GM19025 (cell line): ENCODE results near the gene MAPT.

Source experiments
- ATAC-seq: cut with Tn5 transposase; IDR thresholded peaks from one replicate; pipeline ENCODE4 v1.9.1; 2021; ENCODE audit warnings: mild to moderate bottlenecking, low read depth, moderate library complexity; ENCODE audit not compliant: unreplicated experiment

MAPT gene

DNA sequence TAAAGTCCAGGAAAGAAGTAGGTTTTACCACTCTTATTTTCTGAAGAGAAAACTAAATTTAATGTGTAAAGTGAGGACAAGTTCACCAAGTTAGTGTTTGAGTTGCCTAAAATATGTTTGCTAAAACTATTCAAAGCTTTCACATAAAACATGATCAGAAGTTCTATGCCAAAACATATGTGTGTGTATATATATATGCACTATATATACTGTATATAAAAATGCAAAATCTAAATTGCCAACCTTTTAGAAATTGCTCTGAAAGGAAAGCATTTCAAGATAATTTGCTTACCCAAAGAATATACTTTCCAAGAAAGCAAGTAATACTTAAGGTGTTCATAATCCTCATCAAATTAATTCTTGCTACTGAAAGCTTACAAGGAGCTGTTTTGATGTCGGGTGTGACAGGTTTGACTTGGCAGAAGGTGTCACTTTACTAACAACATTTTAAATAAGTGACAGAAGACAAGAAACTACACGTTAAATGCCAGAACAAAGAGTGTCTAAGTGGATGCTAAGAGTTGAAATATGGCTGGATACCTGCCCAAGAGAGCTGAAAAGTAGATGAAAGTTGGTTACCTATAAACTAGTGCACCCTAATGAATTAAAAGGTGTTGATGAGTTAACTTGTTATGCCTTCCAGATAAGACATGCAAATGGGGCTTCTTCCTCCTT, 72.4 kb downstream of the MAPT start:
- no peak for ATAC-seq

DNA sequence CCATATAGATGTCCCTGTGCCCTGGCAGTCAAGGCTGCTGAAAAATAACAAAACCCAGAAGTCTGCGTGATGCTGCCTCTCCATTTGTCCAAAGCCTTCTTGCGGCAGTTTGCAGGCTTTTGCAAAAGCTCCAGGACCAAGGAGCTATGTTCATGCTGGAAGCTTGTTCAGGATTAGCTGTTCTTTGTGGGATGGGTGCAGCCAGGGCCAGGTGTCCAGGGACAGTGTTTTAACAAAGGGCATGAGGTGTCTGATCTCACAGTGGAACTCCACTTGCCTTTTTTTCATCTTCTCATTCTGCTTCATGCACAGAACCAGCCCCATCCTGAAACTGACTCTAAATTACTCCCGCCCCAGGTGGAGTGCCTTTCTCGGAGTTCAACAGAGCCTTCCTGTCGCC, 73.0 kb downstream of the MAPT start:
- ATAC-seq, result no peak

DNA sequence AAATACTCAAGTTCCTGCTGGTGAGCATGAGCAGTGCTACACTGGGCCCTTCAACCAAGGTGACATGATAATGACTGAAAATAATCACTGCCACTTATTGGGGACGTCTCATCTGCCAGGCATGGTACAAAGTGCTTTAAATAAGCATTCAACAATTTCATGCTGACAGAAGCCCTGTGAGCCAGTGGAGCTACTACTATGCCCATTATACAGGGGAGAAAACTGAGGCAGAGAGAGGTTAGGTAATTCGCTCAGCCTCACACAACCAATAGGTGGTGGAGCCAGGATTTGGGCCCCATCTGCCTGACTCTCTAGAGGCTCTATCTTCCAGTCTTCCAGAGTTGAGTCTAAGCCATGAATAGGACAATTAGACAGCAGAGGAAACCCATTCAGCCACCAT, 74.4 kb downstream of the MAPT start:
- no peak for ATAC-seq

DNA sequence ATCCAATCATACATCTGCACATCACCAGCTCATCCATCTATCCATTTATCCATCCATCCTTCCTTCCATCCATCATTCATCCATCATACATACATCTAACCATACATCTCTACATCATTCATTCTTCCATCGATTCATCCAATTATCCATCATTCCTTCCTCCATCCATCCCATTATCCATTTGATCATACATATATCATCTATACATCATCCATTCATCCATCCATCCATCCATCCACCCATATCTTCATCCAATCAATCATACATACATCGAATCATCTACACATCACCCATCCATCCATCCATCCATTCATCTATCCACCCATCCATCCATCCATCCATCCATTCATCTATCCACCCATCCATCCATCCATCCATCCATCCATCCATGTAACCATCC, 75.4 kb downstream of the MAPT start:
- no peak for ATAC-seq

DNA sequence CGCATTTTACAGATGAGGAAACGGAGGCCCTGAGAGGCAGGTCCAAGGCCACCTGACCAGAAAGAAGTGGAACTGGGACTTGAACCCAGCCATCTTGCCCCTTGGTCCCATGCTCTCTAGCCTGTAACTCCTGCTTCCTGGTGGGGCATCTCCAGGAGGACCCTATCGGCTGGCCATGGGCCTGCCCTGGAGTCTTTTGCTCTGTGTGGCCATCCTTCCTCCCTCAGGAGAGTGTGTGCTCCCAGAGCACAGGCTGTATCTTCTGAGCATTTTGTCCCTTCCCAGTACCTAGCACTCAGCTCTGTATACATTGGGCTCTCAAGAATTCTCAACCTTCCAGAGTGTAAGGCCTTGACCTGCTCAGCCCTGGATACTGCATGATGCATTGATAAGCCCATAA, 76.3 kb downstream of the MAPT start:
- ATAC-seq, result no peak

DNA sequence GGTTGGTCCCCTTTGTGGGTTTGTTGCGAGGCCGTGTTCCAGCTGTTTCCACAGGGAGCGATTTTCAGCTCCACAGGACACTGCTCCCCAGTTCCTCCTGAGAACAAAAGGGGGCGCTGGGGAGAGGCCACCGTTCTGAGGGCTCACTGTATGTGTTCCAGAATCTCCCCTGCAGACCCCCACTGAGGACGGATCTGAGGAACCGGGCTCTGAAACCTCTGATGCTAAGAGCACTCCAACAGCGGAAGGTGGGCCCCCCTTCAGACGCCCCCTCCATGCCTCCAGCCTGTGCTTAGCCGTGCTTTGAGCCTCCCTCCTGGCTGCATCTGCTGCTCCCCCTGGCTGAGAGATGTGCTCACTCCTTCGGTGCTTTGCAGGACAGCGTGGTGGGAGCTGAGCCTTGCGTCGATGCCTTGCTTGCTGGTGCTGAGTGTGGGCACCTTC, 77.4 kb downstream of the MAPT start:
- ATAC-seq, result no peak

DNA sequence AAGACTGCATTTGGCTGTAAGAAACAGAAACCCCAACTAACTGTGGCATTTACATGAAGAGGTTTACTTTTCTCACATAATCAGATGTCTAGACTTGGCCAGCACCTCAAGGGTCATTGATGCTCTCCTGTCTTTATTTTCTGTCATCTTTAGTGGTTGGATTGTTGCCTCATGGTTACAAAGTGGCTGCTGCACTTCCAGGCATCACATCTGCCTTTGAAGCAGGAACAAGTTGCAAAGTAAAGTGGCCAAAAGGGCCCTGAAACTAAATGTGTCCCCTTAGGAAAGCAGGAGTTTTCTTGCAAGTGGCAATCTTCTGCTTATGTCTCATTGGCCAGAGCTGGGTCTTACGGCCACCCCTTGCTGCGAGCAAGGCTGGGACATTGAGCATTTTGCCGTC, 78.2 kb downstream of the MAPT start:
- ATAC-seq, result no peak

DNA sequence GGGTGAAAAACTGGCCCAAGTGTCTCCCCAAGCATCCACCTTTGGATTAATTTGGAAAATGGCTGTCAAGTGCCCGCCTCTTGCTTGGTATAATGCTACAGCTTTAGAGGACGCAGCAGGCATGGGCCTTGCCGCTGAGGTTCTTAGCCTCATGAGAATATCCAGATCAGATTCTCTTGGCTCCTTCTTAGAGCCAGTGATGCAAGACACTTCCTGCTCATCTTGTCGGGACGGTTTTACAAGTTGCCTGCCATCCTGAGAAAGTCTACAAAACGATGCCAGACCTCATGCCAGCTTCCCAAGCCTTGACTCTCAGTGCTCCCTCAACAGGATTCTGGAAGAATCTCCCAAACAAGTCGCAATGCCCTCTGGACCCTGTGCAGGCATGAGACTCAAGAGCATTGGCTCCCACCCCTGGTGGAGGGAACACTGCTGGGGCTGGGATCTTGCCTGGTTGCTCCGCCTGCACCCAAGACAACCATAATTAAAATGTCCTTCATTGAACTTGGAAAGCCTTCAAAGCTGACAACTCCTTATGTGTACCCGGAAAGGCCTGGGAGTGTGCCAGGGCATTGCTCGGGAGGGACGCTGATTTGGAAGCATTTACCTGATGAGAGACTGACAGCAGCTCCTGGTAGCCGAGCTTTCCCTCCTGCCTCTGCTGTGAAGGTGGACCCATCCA, 78.9 kb downstream of the MAPT start:
- ATAC-seq, result no peak

DNA sequence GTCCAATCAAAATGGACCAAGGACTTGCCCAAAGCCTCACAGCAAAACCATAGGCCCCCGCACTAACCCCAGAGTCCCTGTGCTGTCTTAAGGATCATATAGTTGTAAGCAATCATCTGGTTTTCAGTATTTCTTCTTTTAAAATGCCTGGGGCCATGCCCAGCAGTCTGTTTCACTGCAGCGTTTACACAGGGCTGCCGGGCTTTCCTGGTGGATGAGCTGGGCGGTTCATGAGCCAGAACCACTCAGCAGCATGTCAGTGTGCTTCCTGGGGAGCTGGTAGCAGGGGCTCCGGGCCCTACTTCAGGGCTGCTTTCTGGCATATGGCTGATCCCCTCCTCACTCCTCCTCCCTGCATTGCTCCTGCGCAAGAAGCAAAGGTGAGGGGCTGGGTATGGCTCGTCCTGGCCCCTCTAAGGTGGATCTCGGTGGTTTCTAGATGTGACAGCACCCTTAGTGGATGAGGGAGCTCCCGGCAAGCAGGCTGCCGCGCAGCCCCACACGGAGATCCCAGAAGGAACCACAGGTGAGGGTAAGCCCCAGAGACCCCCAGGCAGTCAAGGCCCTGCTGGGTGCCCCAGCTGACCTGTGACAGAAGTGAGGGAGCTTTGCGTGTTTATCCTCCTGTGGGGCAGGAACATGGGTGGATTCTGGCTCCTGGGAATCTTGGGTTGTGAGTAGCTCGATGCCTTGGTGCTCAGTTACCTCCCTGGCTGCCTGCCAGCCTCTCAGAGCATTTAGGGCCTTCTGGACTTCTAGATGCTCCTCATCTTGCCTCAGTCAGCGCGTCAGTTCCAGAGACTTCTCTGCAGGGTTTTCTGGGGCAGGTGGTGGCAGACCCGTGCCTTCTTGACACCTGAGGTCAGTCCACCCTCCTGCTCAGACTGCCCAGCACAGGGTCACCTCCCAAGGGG, 79.8 kb downstream of the MAPT start:
- ATAC-seq, result no peak

DNA sequence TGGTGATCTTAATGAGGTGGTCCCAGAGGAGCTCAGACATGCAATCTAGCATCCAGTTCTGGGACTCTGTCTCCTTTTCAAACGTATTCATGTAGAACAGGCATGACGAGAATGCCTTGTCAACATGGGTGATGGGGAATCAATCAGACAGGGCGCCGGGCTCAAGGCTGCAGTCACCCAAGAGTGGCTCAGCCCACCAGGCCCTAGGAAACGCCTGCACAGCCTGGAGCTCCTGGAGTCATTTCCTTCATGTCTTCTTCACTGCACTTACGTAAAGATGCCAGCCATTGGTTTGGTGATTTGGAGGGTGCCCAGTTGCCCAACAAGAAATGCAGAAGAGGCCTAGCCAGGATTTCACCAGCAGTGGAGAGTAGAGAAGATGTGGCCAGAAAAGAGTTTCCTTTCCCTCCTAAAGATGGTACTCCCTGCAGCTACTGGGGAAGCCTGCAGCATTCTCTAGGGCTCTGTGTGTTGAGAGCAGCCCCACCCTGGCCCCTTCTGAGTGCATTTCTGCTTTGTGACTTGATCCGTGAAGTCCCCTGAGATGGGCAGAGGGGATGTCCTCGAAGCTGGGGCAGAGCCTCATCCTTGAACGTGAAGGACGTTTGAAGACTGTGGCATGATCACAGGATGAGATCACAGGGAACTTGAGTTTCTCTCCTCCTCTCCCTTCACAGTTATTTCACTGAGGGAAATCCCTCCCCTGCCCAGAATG, 80.7 kb downstream of the MAPT start:
- ATAC-seq, result no peak

DNA sequence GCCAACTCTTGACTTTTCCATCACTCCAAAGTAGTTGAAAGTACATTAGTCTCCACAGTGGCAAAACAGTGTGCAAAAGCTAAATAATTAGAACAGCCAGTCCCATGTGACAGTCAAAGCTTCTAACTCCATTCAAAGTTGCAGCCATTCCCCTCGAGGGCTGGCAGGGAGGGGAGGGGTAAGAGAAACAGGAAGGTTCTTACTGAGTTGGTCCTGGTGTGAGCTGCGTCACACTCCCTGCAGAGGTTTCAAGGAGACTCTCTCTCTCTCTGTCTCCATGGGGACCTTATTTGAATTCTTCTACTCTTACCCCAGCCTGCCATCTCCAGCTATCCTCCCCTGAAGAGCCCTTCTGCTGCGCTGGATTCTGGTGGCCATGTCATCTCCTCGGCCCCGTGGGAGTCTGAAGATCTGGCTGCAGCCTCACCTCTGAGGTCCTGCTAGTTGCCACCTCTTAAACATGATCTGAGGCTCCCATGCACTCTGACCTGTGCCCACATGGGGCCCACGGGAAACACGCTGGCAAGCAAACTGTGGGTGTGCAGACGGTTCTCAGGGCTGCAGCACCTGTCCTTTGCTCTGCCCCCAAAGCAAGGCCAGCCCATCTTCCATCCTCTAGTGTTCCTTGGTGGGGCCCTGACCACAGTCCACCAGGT, 81.4 kb downstream of the MAPT start:
- ATAC-seq, result no peak

DNA sequence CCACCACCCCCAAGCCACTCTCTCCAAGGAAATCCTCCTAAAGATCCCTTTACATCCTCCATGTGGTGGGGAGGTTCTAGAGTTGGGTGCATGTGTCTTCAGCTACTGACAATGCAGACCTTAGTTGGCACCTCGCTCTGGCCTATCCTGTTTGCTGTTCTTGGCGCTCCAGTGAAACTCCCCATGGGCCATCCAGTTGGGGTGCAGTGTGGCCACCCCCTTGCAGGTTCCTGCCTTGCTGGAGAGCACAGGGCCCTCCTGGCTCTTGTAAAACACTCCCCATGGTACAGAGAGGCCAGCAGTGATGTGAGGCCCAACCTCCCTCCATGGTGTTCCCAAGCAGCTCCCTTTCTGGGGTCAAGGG, 82.0 kb downstream of the MAPT start:
- ATAC-seq, result no peak

DNA sequence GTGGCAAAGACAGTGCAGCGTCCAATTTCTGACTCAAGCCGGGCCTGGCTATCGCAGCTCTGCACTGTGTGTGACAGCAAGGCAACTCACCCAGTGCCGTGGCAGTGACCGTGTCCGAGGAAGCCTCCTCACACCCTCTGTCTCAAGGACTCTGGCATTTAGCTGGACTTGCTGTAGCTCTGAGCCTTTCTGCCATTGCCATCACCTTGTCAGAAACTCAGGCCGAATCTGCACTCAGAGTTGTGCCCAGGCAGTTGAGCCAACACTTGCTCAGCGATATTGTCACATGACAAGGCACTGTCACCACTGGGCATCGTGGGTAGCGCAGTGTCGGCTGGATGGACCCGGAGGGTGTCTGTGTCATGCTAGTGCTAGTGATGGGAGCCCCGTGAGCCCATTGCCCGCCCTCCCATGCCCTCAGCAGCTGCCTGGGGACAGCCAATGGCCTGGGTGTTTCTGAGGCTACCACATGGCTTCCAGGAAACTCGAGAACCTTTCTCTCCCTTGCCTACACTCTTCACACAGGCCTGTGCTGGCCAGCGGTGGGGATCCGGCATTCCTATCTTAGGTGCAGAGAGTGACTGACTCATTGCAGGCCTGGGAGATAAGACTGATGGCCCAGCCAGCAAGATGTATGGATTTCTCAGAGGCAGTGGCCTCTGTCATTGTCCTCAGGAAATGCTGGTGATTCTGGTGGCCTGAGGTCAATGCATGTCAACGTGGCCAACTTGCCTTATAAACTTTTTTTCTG, 82.6 kb downstream of the MAPT start:
- no peak for ATAC-seq

DNA sequence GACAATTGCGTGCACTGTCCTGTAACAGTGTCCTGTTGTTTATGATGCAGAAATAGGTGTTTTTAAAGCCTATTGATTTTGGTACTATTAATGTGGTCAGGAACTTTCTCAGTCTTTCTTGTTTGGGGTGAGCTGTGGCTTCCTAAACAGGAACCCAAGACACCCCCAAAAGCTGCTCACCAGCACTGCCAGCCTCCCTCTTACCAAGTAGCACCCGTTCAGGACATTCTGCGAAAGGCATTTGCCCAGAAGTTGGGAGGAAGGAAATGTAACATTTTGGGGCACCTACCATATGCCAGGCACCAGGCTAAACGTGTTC, 83.1 kb downstream of the MAPT start:
- ATAC-seq, result no peak

DNA sequence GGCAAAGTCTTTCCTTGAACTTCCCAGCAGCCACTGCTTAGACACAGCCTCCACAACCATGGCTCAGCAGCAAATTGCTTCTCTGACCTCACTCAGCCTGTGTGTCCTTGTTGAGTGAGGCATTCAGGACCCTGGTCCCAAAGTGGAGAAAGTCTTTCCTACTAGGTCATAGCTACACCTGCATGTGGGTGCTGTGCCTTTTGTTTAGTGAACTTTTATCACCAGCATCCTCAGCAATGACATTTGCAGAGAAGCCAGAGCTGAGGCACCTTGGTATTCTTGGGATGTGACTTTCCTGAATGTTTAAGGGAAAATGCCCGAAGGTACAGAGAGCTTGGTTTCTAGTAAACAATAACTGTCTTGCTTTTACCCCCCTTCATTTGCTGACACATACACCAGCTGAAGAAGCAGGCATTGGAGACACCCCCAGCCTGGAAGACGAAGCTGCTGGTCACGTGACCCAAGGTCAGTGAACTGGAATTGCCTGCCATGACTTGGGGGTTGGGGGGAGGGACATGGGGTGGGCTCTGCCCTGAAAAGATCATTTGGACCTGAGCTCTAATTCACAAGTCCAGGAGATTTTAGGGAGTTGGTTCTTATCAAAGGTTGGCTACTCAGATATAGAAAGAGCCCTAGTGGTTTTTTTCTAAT, 83.7 kb downstream of the MAPT start:
- no peak for ATAC-seq

DNA sequence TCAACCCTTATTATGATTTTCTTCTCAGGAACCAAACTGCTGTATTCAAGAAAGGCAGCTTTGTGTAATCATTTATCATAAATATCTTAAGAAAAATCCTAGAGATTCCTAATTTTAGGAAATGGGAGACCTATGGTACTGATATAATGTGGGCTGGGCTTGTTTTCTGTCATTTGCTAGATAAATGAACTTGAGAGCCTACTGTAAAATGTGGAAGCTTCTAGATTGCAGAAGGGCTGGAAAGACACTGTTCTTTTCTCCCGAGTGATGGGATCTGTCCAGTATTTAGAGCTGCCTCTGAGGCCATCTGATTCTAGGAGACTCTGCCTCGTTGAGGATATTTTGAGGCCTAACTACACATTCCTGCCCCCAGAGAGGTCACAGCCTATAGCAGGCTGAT, 84.8 kb downstream of the MAPT start:
- no peak for ATAC-seq

DNA sequence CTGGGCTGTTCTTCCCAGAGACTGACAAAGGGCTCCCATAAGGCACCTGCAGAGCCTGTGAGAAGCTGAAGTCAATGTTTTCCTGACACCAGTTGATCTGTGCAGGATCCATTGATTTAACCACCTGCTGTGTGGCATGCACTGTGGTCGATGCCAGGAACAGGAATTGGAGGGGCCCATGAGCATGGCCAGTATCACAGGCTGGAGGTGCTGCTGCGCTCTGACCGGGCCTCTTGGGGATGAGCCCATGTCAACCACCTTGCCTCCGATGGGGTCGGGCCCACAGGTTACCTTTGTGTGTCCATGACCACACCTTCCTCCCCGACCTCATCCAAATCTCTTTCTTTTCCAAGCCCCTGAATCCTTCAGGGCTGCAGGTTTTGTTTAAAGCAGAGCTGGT, 86.5 kb downstream of the MAPT start:
- ATAC-seq, result no peak

DNA sequence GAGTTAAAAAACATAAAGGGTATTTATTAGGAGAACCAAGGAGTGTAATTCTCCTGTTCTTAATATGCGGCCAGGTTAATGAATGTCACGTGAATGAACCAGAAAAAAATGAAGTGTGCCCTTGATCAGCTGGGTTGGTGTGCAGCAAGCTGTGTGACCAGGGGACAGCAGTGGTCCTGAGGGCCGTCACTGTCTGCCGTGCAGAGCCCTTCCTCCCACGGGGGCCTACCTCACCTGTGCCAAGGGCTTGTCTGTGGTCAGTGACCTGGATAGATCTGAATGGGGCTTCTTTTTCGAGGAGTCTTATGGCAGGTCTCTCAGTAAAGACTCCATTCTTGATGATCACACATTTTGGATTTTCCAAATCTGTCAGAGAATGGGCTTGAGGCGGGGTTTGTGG, 87.0 kb downstream of the MAPT start:
- no peak for ATAC-seq
